Fibroblast of villous mesenchyme (primary cell): Measurements from ENCODE around the gene NCAM1. TPM values are rescaled to one million over a fixed set of nuclear protein-coding genes. Genes with fewer than 3 reads are reported as not detected.

Experiments
- DNase-seq: peaks from one replicate; pipeline ENCODE4 v3.0.0-alpha.2; 2010; ENCODE audit warnings: low read depth
- H3K4me3 ChIP-seq: 2 replicates; pipeline ENCODE4 v1.5.1; 2011; ENCODE audit warnings: low read depth, mild to moderate bottlenecking, low read length
- CTCF ChIP-seq: IDR thresholded peaks from 2 replicates; pipeline ENCODE4 v1.5.1; 2012; ENCODE audit warnings: low read depth, mild to moderate bottlenecking, low read length; ENCODE audit not compliant: insufficient read depth
- total RNA-seq: library from RNA; depleted of rRNA; stranded (reverse); fragments of >200 nt; gene quantifications from 2 replicates; pipeline ENCODE4 v1.2.3, GENCODE V29; 2012

NCAM1 gene
- total RNA-seq, 1 donor = 0.86 TPM

- no peak overlapping the region for H3K4me3 ChIP-seq
- no peak for DNase-seq
- no peak for TF ChIP-seq CTCF
Measured at GRCh38 chr11:113213549-113213948, 252.3 kb downstream of the NCAM1 start.

- no peak for DNase-seq
- no peak for TF ChIP-seq CTCF
- H3K4me3 ChIP-seq = no peak overlapping the region
Measured at GRCh38 chr11:113222241-113222640, 261.0 kb downstream of the NCAM1 start.

GRCh38 chr11:113234888-113235287 is 273.7 kb downstream of the NCAM1 start:
- DNase-seq = no peak
- TF ChIP-seq CTCF = no peak
- H3K4me3 ChIP-seq = no peak overlapping the region

GRCh38 chr11:113237261-113237660 is 276.0 kb downstream of the NCAM1 start:
- no peak for TF ChIP-seq CTCF
- no peak overlapping the region for H3K4me3 ChIP-seq
- DNase-seq = no peak

GRCh38 chr11:113238721-113239120 is 277.5 kb downstream of the NCAM1 start:
- DNase-seq = no peak
- TF ChIP-seq CTCF = no peak
- H3K4me3 ChIP-seq = no peak overlapping the region

- TF ChIP-seq CTCF = no peak
- no peak overlapping the region for H3K4me3 ChIP-seq
- no peak for DNase-seq
Measured at GRCh38 chr11:113240389-113240788, 279.2 kb downstream of the NCAM1 start.
